Measurements from ENCODE around the gene SUPT7L. TPM values are rescaled to one million over a fixed set of nuclear protein-coding genes. Genes with fewer than 3 reads are reported as not detected.

Gene SUPT7L
- total and polyA plus RNA-seq, 2 of the 4 experiments (the other 2 are of a cell fraction) = 16.7 to 33.4 TPM

GRCh38 chr2:27621524-27621923 is 41.9 kb downstream of the SUPT7L start:
- H2AK9ac ChIP-seq (replicated peaks; ENCODE audit: low read depth, low read length, poor library complexity) = no peak overlapping the region
- peaks cover 11% of the 10 kb centered on the region for H3K4me1 ChIP-seq (ENCODE audit: control insufficient read depth, insufficient read depth, low read length)
- TF ChIP-seq CEBPB (IDR thresholded peaks at IDR 0.05; ENCODE audit: low read depth, low read length) = no peak
- TF ChIP-seq MXI1 (IDR thresholded peaks at IDR 0.05; ENCODE audit: borderline replicate concordance, low read depth, low read length) = no peak
- no peak for TF ChIP-seq RCOR1 (IDR thresholded peaks at IDR 0.05; ENCODE audit: insufficient replicate concordance, low read length)
- TF ChIP-seq MAZ (IDR thresholded peaks at IDR 0.05; ENCODE audit: borderline replicate concordance, low read depth, low read length) = no peak
- no peak for TF ChIP-seq POLR2A (IDR thresholded peaks at IDR 0.05; ENCODE audit: low read depth, low read length)
- TF ChIP-seq BHLHE40 (IDR thresholded peaks at IDR 0.05; ENCODE audit: low read depth, low read length) = no peak
- TF ChIP-seq FOS (IDR thresholded peaks at IDR 0.05; ENCODE audit: low read depth, low read length) = no peak
- no peak overlapping the region for H2BK15ac ChIP-seq (ENCODE audit: low read depth, low read length)
- H2AK5ac ChIP-seq (ENCODE audit: low read depth, low read length) = no peak overlapping the region
- H3K23ac ChIP-seq (ENCODE audit: low read depth, low read length) = no peak overlapping the region
- WGBS, 2 experiments (ENCODE audit: extremely low coverage in 2 of 2, insufficient read length in 1 of 2) = no CpG with 5 or more reads among the region's 1 CpG
- BruUV-seq (replicated peaks) = no TSS peak
- H3K9me3 ChIP-seq (ENCODE audit: control insufficient read depth, insufficient read depth, low read length) = no peaks in the 10 kb centered on the region
- no peak overlapping the region for H2AFZ ChIP-seq (replicated peaks; ENCODE audit: low read length, poor library complexity)
- intact Hi-C loops (cut with micrococcal nuclease) (loop anchor here (10.0 kb wide), 1 partner anchor 217 kb away; the partner anchor contains the start of gene PPM1G), in situ Hi-C loops (cut with MboI; ENCODE audit: low sequenced_read_pairs) (no loop called here), dilution Hi-C loops (cut with HindIII; ENCODE audit: low sequenced_read_pairs, unreplicated experiment) (no loop called here)
- no peak overlapping the region for H3K4me2 ChIP-seq (ENCODE audit: low read depth, low read length)
- H4K5ac ChIP-seq (ENCODE audit: low read depth, low read length) = no peak overlapping the region
- H4K91ac ChIP-seq (ENCODE audit: insufficient read depth, low read depth, low read length) = no peak overlapping the region
- no peak overlapping the region for H3K18ac ChIP-seq (ENCODE audit: low read depth, low read length)
- peaks cover 35% of the 10 kb centered on the region for H3K36me3 ChIP-seq (ENCODE audit: control insufficient read depth, insufficient read depth, low read length)
- no peak overlapping the region for H2BK20ac ChIP-seq (ENCODE audit: low read depth, low read length)
- no peaks in the 10 kb centered on the region for H4K20me1 ChIP-seq (ENCODE audit: insufficient read depth, low read length)
- H3K27ac ChIP-seq (ENCODE audit: insufficient read depth, low read length) = no peak overlapping the region
- peaks cover 8% of the 10 kb centered on the region; the same call in 1 of the 2 replicates for H3K9me1 ChIP-seq (ENCODE audit: insufficient read depth, low read length)
- H3K9ac ChIP-seq (ENCODE audit: low read depth, low read length) = no peak overlapping the region
- ChIA-PET POLR2A (ENCODE audit: unreplicated experiment) (interaction anchor here (0.6 kb wide), 1 partner anchor 420 kb away, joined by 3 read pairs; no protein-coding TSS in a partner anchor), CTCF (no interaction called here)
- no peak overlapping the region for H2BK5ac ChIP-seq (ENCODE audit: low read depth, low read length, poor library complexity, severe bottlenecking)
- peaks cover 7 to 18% of the 10 kb centered on the region in 2 experiments; a peak in 3 of 4 replicates for H3K79me1 ChIP-seq (ENCODE audit: low read depth in 1 of 2, low read length in 2 of 2)
- DNase-seq (no peak), ATAC-seq (ENCODE audit: low read depth) (no peak)
- H3K27me3 ChIP-seq (ENCODE audit: control insufficient read depth, insufficient read depth, low read length) = no peaks in the 10 kb centered on the region
- H3K4me3 ChIP-seq (ENCODE audit: insufficient read depth, low read depth, low read length) = no peak overlapping the region
- H4K8ac ChIP-seq (ENCODE audit: low read depth in 2 of 2, low read length in 2 of 2) = no peak overlapping the region
- H3K56ac ChIP-seq (ENCODE audit: extremely low read depth, insufficient read depth, low read length) = no peak overlapping the region
- H2BK120ac ChIP-seq (ENCODE audit: low read depth, low read length) = no peak overlapping the region
- no peak overlapping the region for H3K14ac ChIP-seq (replicated peaks; ENCODE audit: low read depth, low read length)
- no peak overlapping the region for H3K4ac ChIP-seq (ENCODE audit: low read depth, low read length)
